GM23248 (cell line): ENCODE measurements around the gene PHLDB1. TPM values are rescaled to one million over a fixed set of nuclear protein-coding genes. Genes with fewer than 3 reads are reported as not detected.
"Not testable (repeated sequence)": the region's sequence is repeated elsewhere in the genome, so short reads cannot be mapped to it uniquely, and the experiment has no call there.

ENCODE experiments used
- DNase-seq: peaks from one replicate; pipeline ENCODE4 v3.0.0-alpha.2; 2015
- H2AFZ ChIP-seq: fragments of 200-600 bp; sonication (generic); 2 replicates; pipeline ENCODE4 v1.6.1; 2016; ENCODE audit warnings: antibody characterized with exemption
- H3F3A ChIP-seq: fragments of 200-600 bp; sonication (generic); 2 replicates; pipeline ENCODE4 v1.6.1; 2016; ENCODE audit warnings: mild to moderate bottlenecking, antibody characterized with exemption, mixed run types; ENCODE audit not compliant: insufficient read depth
- H3K27ac ChIP-seq: fragments of 200-600 bp; sonication (generic); 2 replicates; pipeline ENCODE4 v1.5.1; 2016; ENCODE audit warnings: mild to moderate bottlenecking
- H3K27me3 ChIP-seq: fragments of 200-600 bp; sonication (generic); replicated peaks from 2 replicates; pipeline ENCODE4 v1.6.1; 2016; ENCODE audit warnings: mild to moderate bottlenecking; ENCODE audit not compliant: insufficient read depth
- H3K36me3 ChIP-seq: fragments of 200-600 bp; sonication (generic); 2 replicates; pipeline ENCODE4 v1.6.1; 2016; ENCODE audit warnings: low read depth, mild to moderate bottlenecking
- H3K4me1 ChIP-seq: fragments of 200-600 bp; sonication (generic); 2 replicates; pipeline ENCODE4 v1.6.1; 2016; ENCODE audit warnings: mild to moderate bottlenecking; ENCODE audit not compliant: insufficient read depth
- H3K4me2 ChIP-seq: fragments of 200-600 bp; sonication (generic); one replicate; pipeline ENCODE4 v1.6.1; 2016; ENCODE audit warnings: mild to moderate bottlenecking; ENCODE audit not compliant: unreplicated experiment
- H3K4me3 ChIP-seq: fragments of 200-600 bp; sonication (generic); 2 replicates; pipeline ENCODE4 v1.5.1; 2016; ENCODE audit warnings: mild to moderate bottlenecking
- H3K79me2 ChIP-seq: fragments of 200-600 bp; sonication (generic); 2 replicates; pipeline ENCODE4 v1.6.1; 2016; ENCODE audit warnings: mild to moderate bottlenecking; ENCODE audit not compliant: insufficient read depth
- H3K9ac ChIP-seq: fragments of 200-600 bp; sonication (generic); 2 replicates; pipeline ENCODE4 v1.6.1; 2016; ENCODE audit warnings: mild to moderate bottlenecking
- H3K9me2 ChIP-seq: fragments of 200-600 bp; sonication (generic); 2 replicates; pipeline ENCODE4 v1.6.1; 2016; ENCODE audit warnings: mixed run types, mild to moderate bottlenecking, moderate library complexity; ENCODE audit not compliant: insufficient read depth
- H3K9me3 ChIP-seq: fragments of 200-600 bp; sonication (generic); one replicate; pipeline ENCODE4 v1.6.1; 2017; ENCODE audit warnings: low read depth
- H4K20me1 ChIP-seq: fragments of 200-600 bp; sonication (generic); 2 replicates; pipeline ENCODE4 v1.6.0; 2016; ENCODE audit not compliant: insufficient read depth
- EZH2 ChIP-seq: fragments of 200-600 bp; sonication (generic); IDR thresholded peaks from 2 replicates; pipeline ENCODE4 v1.6.1; 2018; ENCODE audit warnings: antibody characterized with exemption, mild to moderate bottlenecking; ENCODE audit not compliant: insufficient read depth, poor library complexity, severe bottlenecking
- EZH2phosphoT487 ChIP-seq: fragments of 200-600 bp; sonication (generic); IDR thresholded peaks from 2 replicates; pipeline ENCODE4 v1.6.1; 2018; ENCODE audit warnings: antibody characterized with exemption, moderate library complexity, mild to moderate bottlenecking, low read depth; ENCODE audit not compliant: insufficient read depth
- WGBS, 2 experiments: methylation state at CpG; one replicate each; pipeline ENCODE4 v1.1.6; 2015 to 2017; ENCODE audit warnings: low lambda C conversion rate in 2 of 2, low coverage in 1 of 2; ENCODE audit errors: missing lambda C conversion rate in 2 of 2; 5-methylcytosine and 5-hydroxymethylcytosine counted together
- in situ Hi-C: fragments of 300-500 bp; cut with MboI; formaldehyde crosslinking; loops from 2 replicates; pipeline ENCODE4 v1.15.0; 2020
- polyA plus RNA-seq: library from polyadenylated mRNA; unstranded; fragments of >200 nt; fragmentation: Nextera tagmentation; extraction: Ambion mirVana; gene quantifications from 2 replicates; pipeline ENCODE4 v1.2.1, GENCODE V29; 2016
- total RNA-seq: library from RNA; depleted of rRNA; stranded (reverse); fragments of >200 nt; shearing (Covaris generic); gene quantifications from 2 replicates; pipeline ENCODE4 v1.2.3, GENCODE V29; 2014

The PHLDB1 gene
- total and polyA plus RNA-seq, 2 experiments from 2014 or later, result 91.7 to 102 TPM

DNA sequence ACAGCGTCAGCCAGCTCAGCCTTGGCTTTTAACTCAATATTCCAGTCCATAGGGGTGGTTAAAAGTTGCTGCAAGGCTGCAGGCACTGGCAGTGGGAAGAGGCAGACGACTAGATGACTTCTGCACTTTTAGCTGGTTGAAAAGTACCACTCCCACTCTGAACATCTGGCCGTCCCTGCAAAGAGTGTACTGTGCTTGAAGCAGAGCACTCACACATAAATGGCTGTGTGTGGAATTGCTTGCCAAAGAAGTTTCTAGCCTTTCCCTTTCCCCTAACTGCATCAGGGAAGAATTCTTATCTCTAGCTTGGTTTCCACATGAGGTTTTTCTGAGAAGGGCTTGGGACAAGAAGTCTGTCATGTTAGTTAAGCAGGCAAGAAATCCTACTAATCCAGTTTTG is 5.1 kb upstream of the PHLDB1 start:
- Histone ChIP-seq H3K4me3 (no peak overlapping the region), H3K36me3 (peaks cover 46% of the 10 kb centered on the region), H2AFZ (no peak overlapping the region), H3K9me3 (no peaks in the 10 kb centered on the region), H3F3A (peaks cover 77% of the 10 kb centered on the region), H3K9ac (peak overlapping the region; percentile 14; the same call in 1 of the 2 replicates), H3K27ac (peak overlapping the region; percentile 95), H3K9me2 (no peaks in the 10 kb centered on the region), H3K27me3 (no peaks in the 10 kb centered on the region), H3K4me1 (peaks cover 33% of the 10 kb centered on the region), H3K79me2 (peaks cover 47% of the 10 kb centered on the region), H4K20me1 (no peaks in the 10 kb centered on the region), H3K4me2 (no peak overlapping the region)
- no peak for DNase-seq
- 17 to 25% methylated on average over 3 of the region's 3 CpGs for WGBS, 2 experiments
- in situ Hi-C loops, result no loop called here
- TF ChIP-seq EZH2 (no peak), EZH2phosphoT487 (no peak)

DNA sequence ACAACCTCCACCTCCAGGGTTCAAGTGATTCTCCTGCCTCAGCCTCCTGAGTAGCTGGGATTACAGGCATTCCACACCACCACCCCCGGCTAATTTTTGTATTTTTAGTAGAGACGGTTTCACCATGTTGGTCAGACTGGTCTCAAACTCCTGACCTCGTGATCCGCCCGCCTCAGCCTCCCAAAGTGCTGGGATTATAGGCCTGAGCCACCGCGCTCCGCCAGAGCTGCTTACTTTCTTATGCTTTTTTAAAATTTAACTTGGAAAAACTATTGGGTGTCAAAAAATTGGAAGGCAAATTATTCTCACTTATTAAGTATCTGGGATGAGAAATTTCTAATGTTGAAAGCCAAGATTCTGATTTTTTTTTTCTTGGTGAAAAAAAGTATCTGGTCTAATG is 3.7 kb upstream of the PHLDB1 start:
- in situ Hi-C loops, H3K4me2 ChIP-seq, H3K4me3 ChIP-seq, H3K27me3 ChIP-seq, H3K9me2 ChIP-seq, H4K20me1 ChIP-seq, DNase-seq, H2AFZ ChIP-seq, H3K9me3 ChIP-seq: not testable (repeated sequence)
- H3K4me1 ChIP-seq, result peaks cover 34% of the 10 kb centered on the region
- peak overlapping the region; percentile 95 for H3K27ac ChIP-seq
- peak overlapping the region; percentile 80 for H3K9ac ChIP-seq
- H3F3A ChIP-seq, result peaks cover 68% of the 10 kb centered on the region
- peaks cover 35% of the 10 kb centered on the region for H3K79me2 ChIP-seq
- H3K36me3 ChIP-seq, result peaks cover 36% of the 10 kb centered on the region
- WGBS, 2 experiments, result 59 to 62% methylated on average over 8 of the region's 8 CpGs

DNA sequence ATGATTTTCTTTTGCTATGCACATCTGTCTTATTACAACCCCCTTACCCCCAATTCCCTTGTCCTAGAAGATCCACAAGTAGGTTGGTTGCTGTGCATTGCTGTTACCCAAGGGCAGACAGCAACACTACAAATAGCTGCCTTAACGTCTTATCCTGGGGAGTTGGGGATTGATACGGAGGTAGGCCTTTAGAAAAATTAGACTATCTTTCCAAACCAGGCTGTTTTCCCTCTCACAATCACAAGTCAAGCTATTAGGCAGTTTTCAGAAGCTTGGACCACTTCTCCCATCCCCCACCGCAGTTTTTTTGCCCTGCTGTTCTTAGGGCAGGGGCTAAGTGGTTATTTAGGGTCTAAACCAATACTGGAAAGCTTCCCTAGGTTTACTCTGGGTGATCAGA is 2.8 kb upstream of the PHLDB1 start:
- Histone ChIP-seq H3K4me3 (peak overlapping the region; percentile 39), H3K79me2 (peaks cover 35% of the 10 kb centered on the region), H2AFZ (no peak overlapping the region), H3K27me3 (no peaks in the 10 kb centered on the region), H3K9me3 (no peaks in the 10 kb centered on the region), H3K9ac (peak overlapping the region; percentile 80), H3K4me1 (peaks cover 38% of the 10 kb centered on the region), H3K27ac (peak overlapping the region; percentile 95), H3K4me2 (peak overlapping the region; percentile 83), H3F3A (peaks cover 66% of the 10 kb centered on the region), H4K20me1 (no peaks in the 10 kb centered on the region), H3K9me2 (no peaks in the 10 kb centered on the region), H3K36me3 (peaks cover 33% of the 10 kb centered on the region)
- 60 to 62% methylated on average over 3 of the region's 3 CpGs for WGBS, 2 experiments
- TF ChIP-seq EZH2 (no peak), EZH2phosphoT487 (no peak)
- in situ Hi-C loops, result no loop called here
- no peak for DNase-seq

DNA sequence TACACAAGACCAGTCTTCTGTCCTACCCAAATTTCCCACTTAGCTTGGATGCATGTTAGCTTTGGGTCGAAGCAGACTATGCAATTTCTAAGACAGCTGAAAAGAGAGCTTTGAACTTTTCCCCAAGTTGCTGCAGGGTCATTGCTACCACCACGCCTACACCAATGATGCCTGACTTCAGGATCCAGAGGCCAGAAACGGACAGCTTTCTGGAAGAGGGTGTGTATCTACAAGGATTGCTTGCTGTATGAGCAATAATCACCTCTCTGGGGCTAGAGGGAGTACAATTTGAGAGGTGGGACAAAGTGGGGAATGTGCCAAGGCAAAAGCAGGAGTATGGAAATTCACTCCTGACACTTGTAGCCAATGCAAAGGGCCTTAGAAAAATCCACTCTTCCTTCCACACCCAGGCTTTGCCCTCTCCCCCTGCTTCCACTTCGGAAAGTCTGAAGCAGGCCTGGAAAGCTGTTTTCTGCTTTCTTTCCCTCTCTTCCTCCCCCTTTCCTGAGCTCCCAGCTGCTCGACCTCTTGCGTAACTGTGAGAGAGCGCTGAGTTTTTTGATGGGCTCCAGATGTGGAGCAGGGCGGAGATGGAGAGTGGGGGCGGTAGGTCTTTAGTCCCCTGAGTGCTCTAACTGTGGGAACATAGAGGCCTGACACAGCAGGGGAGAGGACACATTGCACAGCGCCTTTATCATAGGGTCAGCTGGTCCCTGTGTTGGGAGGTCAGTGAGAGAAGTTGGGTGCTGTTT is 2.1 kb upstream of the PHLDB1 start:
- peak overlapping the region; percentile 83 for H3K4me2 ChIP-seq
- H3K9me3 ChIP-seq, result no peaks in the 10 kb centered on the region
- H2AFZ ChIP-seq, result no peak overlapping the region
- H3K36me3 ChIP-seq, result peaks cover 25% of the 10 kb centered on the region
- no peaks in the 10 kb centered on the region for H3K27me3 ChIP-seq
- peak overlapping the region; percentile 39 for H3K4me3 ChIP-seq
- in situ Hi-C loops, result no loop called here
- no peak for TF ChIP-seq EZH2
- TF ChIP-seq EZH2phosphoT487, result peak; percentile 62; the same call in 1 of the 2 replicates
- H3K4me1 ChIP-seq, result peaks cover 38% of the 10 kb centered on the region
- no peaks in the 10 kb centered on the region for H4K20me1 ChIP-seq
- H3F3A ChIP-seq, result peaks cover 59% of the 10 kb centered on the region
- peaks cover 35% of the 10 kb centered on the region for H3K79me2 ChIP-seq
- WGBS, 2 experiments, result 2% methylated on average over 10 of the region's 10 CpGs
- DNase-seq, result peak; percentile 97
- no peaks in the 10 kb centered on the region for H3K9me2 ChIP-seq
- peak overlapping the region; percentile 80 for H3K9ac ChIP-seq
- H3K27ac ChIP-seq, result peak overlapping the region; percentile 95
